ENCODE results near the gene ANO10.
"Not testable (repeated sequence)": the region's sequence is repeated elsewhere in the genome, so short reads cannot be mapped to it uniquely, and the experiment has no call there.

Gene ANO10

DNA sequence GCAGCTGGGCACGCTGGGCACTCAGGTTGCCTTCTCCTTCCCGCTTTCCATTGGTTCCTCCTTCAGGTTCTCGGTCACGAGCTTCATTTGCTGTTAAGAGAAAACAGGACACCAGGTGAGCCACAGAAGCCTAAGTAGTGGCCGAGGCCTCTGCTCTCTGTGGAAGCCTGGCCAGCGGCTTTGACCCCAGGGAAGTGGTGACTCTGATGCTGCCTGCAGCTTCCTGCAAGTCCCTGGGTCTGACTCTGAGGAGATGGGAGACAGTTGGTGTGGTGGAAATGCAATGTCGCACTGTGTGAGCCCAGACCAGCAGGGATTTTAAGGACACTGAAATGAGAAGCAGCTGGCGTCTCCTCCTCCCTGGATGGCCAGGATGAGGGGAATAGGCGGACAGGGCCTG, 254.9 kb downstream of the ANO10 start:
- DNase-seq, result no peak

- DNase-seq, result no peak
Observed at GRCh38 chr3:43366481-43366880, 255.3 kb downstream of the ANO10 start.

GRCh38 chr3:43365601-43366305, 256.1 kb downstream of the ANO10 start:
- DNase-seq, result no peak

- no peak for DNase-seq
Observed at GRCh38 chr3:43364926-43365325, 256.9 kb downstream of the ANO10 start.

DNA sequence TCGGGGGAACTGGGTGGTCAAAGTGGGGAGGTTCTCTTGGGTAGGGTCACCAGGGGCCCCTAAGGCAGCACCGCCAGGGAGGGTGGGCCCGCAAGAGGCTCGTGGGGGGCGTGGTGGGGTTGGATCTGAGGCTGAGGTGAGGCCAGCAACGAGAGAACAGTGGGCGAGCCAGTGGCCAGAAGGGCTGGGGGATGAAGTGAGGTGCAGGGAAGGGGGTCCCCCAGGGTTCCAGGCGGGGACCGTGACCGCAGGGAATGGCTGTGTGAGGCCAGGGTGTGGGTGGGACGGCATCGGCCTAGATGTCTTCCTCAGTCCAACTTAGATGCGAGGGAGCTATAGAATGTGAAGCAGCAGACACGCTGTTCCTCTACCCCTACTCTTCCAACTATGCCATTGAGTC, 257.3 kb downstream of the ANO10 start:
- DNase-seq, result no peak

GRCh38 chr3:43363621-43364266, 258.1 kb downstream of the ANO10 start:
- DNase-seq, result no peak

DNA sequence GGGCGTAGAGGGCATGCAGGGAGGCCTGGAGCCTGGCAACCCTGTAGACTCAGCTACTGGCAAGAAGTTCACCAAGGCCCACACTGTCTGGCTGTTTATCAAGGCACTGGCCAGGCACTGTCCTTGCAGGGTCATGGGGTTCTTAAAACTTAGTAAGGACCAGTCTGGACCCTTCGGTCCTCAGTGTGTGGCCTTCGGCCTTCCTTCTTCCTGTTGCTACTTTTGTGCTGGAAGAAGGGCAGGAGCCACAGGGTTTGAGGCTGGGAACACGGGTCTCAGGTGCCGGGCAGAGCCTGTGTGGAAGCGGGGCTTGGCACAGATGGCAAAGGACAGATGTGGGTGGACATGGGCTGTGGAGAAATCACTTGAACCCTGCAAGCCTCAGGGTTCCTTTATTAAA, 258.9 kb downstream of the ANO10 start:
- DNase-seq, result no peak

DNA sequence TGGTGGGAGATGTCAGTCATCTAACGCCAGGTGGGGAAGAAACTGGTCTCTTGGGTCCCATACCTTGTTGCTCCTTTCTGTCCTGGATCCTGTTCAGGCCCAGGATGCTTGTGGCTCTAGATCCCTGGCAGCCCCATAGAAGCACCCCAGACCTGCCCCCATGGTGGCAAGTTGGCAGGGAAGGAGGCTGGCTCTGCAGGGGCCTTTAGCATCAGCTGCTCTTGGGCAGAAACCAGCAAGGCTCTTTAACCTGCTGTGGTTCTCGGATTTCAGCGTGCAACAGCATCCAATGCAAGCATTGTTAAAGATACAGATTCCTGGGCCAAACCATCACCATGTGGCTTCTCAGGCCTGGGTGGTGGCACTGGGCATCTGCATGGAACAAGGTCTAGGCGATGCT, 259.6 kb downstream of the ANO10 start:
- DNase-seq, result no peak

- DNase-seq, result no peak
Observed at GRCh38 chr3:43361077-43361476, 260.7 kb downstream of the ANO10 start.

GRCh38 chr3:43356033-43356432, 265.8 kb downstream of the ANO10 start:
- DNase-seq, result not testable (repeated sequence)

- DNase-seq, result no peak
Observed at GRCh38 chr3:43353923-43354670, 267.7 kb downstream of the ANO10 start.

DNA sequence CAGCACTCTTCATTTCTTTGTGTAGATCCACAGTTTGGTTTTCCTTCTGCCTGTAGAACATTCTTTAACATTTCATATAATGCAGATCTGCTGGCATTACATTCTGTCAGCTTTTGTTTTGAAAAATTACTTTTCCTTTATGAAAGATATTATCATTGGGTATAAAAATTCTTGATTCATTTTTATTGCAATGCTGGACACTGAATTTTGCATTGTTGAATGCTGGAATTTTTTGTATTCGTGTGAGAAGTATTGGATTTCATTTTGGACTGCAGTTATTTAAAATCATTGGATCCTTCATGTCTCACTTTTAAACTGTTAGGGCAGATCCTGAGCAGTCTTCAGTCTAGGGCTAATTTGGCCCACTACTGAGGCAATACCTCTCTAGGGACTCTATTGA, 268.4 kb downstream of the ANO10 start:
- DNase-seq, result no peak

- DNase-seq, result no peak
Observed at GRCh38 chr3:43349716-43350115, 272.1 kb downstream of the ANO10 start.

DNA sequence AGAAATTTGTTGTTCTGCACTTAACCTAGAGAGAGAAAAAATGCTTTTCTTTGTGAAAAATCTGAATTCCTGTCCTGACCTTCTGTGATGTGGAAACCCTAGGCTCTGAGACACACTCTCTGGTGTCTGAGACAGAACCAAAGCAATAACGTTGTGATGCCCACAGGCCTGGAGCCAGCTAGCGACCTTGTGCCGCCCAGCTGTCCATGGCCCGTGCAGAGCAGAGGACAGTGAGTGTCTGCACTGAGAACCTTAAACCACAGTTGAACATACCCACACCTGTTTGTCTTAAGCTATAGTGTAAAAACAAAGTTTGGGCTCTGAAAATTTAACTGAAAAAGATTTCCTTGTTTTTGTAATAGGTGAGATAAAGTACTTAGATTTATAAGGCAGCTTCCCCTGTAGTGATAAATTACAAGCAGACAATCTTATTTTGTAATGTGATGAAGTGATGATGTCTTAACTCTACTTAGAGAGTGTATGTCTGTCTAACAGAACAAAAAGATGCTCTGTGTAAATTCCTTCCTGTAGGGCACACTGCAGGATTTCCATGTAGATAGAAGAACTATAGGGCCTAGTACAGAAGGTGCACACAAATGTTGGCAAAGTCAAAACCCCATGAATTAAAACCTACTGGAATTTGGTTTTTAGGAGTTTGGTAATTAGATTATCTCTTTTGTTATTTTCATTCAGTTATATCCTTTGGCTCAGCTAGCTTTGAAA, 272.8 kb downstream of the ANO10 start:
- no peak for DNase-seq

DNA sequence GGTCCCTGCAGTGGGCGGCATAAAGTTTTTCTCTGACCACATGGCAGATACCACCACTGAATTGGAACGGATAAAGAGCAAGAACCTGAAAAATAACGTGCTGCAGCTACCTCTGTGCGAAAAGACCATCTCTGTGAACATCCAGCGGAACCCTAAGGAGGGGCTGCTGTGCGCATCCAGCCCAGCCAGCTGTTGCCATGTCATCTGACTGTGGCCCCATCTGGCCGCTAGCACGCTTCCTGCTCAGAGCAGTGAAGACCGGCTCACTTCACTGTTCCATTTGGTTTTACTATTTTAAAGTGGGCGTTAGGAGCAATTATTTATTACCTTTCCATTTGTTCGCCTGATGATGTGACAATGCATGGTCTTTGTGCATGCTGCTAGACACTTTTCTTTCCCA, 273.5 kb downstream of the ANO10 start:
- no peak for DNase-seq

DNA sequence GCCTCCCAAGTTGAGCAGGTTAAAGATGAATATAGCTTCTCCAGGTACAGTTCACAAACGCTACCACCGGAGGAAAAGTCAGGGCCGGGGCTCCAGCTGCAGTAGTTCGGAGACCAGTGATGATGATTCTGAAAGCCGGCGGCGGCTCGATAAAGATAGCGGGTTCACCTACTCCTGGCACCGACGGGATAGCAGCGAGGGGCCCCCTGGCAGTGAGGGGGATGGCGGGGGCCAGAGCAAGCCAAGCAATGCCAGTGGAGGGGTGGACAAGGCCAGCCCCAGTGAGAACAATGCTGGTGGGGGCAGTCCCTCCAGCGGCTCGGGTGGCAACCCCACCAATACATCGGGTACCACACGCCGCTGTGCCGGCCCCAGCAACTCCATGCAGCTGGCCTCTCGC, 274.0 kb downstream of the ANO10 start:
- DNase-seq, result no peak

DNA sequence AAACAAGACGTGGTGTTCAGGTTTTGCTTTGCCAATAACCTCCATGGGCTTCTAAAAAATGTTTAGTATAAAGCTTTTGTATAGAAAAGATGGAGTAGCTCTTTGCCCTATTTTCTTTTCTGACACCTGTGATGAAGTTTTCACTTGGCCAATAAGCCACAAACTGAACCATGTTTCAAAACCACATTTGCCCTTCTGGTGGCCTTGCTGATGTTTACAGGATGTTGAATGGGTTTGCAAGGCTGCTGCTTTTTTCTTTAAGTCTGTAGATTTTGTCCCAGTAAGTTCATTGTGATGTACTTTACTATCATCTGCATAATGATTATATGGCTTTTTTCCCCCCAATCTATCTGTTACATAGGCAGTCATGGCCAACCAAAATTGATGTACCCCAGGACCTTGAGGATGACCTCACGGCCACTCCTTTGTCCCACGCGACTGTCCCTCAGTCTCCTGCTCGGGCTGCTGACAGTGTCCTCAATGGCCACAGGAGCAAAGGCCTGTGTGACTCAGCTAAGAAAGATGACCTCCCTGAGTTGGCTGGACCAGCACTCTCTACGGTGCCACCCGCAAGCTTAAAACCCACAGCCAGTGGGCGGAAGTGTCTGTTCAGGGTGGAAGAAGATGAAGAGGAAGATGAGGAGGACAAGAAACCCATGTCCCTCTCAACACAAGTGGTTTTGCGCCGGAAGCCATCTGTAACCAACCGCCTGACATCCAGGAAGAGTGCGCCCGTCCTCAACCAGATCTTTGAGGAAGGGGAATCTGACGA, 274.6 kb downstream of the ANO10 start:
- DNase-seq, result no peak

GRCh38 chr3:43345877-43346276, 275.9 kb downstream of the ANO10 start:
- no peak for DNase-seq

GRCh38 chr3:43345246-43345645, 276.6 kb downstream of the ANO10 start:
- DNase-seq, result no peak

DNA sequence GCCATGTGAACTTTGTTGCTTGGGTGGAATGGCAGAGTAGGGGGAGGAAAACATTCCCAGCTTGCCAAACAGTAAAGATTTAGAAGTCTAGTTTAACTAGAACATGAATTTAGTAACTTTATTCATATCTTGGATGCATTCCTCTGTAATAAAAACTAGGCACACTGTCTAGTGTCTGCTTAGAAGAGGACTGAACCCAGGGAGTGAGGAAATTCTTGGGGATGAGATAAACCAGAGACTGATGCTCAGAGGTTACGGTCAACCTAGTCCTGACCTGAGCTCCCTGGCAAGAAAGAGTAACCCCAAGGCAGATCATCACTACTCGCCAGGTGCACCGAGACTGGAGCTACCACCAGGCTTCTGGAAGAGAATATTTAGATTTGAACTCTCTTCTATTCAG, 277.3 kb downstream of the ANO10 start:
- DNase-seq, result no peak

DNA sequence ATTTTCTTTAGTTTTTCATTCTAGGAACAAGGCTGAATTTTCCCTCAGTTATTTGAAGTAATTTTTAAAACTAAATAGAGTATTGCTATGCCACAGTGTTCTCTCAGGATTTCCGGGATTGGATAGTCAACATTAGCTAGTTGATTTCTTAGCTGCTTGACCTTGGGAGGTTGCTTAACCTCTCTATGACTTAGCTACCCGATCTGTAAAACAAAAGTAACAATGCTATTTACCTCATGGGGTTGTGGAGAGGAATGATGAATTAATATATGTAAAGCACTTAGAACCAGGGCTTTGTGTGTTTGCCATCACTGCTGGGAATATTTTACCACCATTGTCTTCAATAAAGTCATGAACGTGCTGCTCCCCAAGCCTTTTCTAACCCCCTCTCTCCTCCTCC, 278.0 kb downstream of the ANO10 start:
- no peak for DNase-seq

DNA sequence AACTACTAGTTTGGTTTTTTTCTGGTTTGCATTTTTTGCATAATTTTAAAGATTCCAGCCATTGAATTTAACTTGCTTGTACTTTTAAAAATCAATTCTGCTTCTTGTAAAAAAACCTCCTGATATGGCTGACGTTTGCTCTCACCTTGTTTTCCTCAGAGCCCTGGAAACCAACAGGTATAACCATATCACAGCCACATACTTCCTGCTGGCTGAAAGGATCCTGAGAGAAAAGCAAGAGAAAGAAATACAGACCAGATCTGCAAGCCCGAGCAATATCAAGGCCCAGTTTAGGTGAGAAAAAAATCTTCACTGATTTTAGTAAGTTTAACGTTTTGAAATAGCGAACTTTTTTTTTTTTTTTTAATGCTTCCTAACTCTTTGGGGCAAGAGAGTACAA, 278.6 kb downstream of the ANO10 start:
- no peak for DNase-seq

GRCh38 chr3:43341788-43342187, 280.0 kb downstream of the ANO10 start:
- no peak for DNase-seq

All from inflammatory macrophage treated with lipopolysaccharide for 4 hours (primary cell).